Upper lobe of left lung (tissue), 4 donors: ENCODE results near the gene CFAP57.

Source experiments
- CTCF ChIP-seq, 6 experiments: fragments of 450-650 bp in 4 of 6; fragments of 200-600 bp in 2 of 6; sonication (generic) in 2 of 6; IDR thresholded peaks; one replicate each; pipeline ENCODE4 v1.5.1; 2016 to 2019; ENCODE audit warnings: antibody characterized with exemption in 6 of 6
- POLR2AphosphoS5 ChIP-seq, 2 donors: sonication (generic); formaldehyde crosslinking; IDR thresholded peaks; one replicate each; pipeline ENCODE4 v1.5.1; 2017; ENCODE audit warnings: antibody characterized with exemption in 2 of 2

DNA sequence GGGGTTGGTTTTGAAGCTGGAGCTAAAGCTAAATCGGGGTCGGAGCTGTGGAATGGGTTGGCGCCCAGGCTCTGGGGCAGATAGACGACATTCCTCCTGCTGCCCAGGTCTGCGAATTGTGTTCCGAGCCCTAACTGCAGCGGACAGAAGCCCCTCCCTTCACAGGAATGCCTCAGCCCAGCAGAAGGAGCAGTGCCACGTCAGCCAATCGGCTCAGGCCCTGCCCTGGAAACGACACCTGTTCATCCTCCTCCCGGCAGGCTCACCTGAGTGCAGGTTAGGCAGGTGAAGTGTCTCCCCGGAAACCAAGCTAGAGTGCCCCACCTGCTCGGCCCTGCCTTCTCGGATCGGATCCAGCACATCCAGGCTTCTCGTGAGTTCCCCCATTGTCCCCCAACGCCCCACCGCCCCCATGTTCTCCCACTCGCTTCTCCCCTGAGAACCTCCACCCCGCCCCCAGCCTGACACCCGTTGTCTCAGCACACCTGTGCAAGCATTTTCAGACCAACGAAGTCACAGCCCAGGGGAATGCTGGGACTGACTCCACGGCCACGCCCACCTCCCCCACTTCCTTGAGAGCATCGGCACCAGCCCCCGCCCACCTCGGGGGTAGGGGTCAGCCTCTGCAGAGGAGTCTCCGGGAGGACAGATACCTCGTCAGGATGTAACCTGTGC lies 98.4 kb downstream of the CFAP57 start:
- TF ChIP-seq CTCF (IDR thresholded peaks at IDR 0.05) = no peak
- peak; percentile 59 to 80 for TF ChIP-seq POLR2AphosphoS5 (IDR thresholded peaks at IDR 0.05)
